HepG2 (cell line): ENCODE data around the gene ALKBH2. TPM values are rescaled to one million over a fixed set of nuclear protein-coding genes. Genes with fewer than 3 reads are reported as not detected.

ENCODE experiments used
- ATAC-seq: fragments of 200-7000 bp; cut with Tn5 transposase; 3 replicates; pipeline ENCODE4 v1.9.1; 2020; ENCODE audit warnings: mild to moderate bottlenecking, moderate library complexity
- BruUV-seq: library from RNA; stranded (reverse); fragments of 400-500 nt; replicated peaks from 2 replicates; lab custom pipeline; 2021; lab: Mats Ljungman, UMichigan
- CTCF ChIA-PET: fragments of 300-600 bp; formaldehyde crosslinking; extraction: SDS; loops from one replicate; lab custom pipeline; 2021; ENCODE audit warnings: low total read pairs, inconsistent platforms, low intra/inter-chr PET ratio; lab: Yijun Ruan, JAX
- POLR2A ChIA-PET: fragments of 350-600 bp; sonication (Branson Sonifier 250); formaldehyde crosslinking; loops from one replicate; lab custom pipeline; 2020; ENCODE audit warnings: antibody characterized with exemption, inconsistent platforms; lab: Yijun Ruan, JAX
- DNase-seq: peaks from one replicate; pipeline ENCODE4 v3.0.0-alpha.2; 2015; ENCODE audit warnings: low spot score
- FAIRE-seq: peaks from 3 replicates; lab custom pipeline; 2011; peaks lifted over from hg19 to GRCh38; lab: Jason Lieb, UNC
- H2AFZ ChIP-seq: one replicate; pipeline ENCODE4 v1.6.1; 2011; ENCODE audit warnings: low read length, inconsistent platforms
- H3K27ac ChIP-seq: fragments of 300-600 bp; 3 replicates; pipeline ENCODE4 v1.8.0; 2011; ENCODE audit warnings: mixed run types, mild to moderate bottlenecking, mixed read lengths, low read length, inconsistent platforms; ENCODE audit not compliant: insufficient read depth; ENCODE audit errors: extremely low read length
- H3K27me3 ChIP-seq, 2 experiments: fragments of 200-600 bp in 1 of 2; 2 replicates in 1 of 2; 3 replicates in 1 of 2; pipeline versions ENCODE4 v1.6.0 to v1.8.0; 2011; ENCODE audit warnings: low read length in 2 of 2, mild to moderate bottlenecking in 2 of 2, moderate library complexity in 2 of 2, inconsistent platforms in 1 of 2; ENCODE audit not compliant: insufficient read depth in 2 of 2, control insufficient read depth in 1 of 2
- H3K36me3 ChIP-seq, 2 experiments: fragments of 200-600 bp in 1 of 2; replicated peaks in 1 of 2; 2 replicates in 1 of 2; 3 replicates in 1 of 2; pipeline versions ENCODE4 v1.5.1 to v1.8.0; 2011; ENCODE audit warnings: low read length in 2 of 2, inconsistent platforms in 1 of 2; ENCODE audit not compliant: insufficient read depth in 2 of 2, control insufficient read depth in 1 of 2
- H3K4me1 ChIP-seq: 2 replicates; pipeline ENCODE4 v1.5.1; 2012; ENCODE audit warnings: low read length, inconsistent platforms; ENCODE audit not compliant: insufficient read depth
- H3K4me2 ChIP-seq: 2 replicates; pipeline ENCODE4 v1.6.0; 2011; ENCODE audit warnings: low read depth, low read length, inconsistent platforms
- H3K4me3 ChIP-seq, 3 experiments: fragments of 200-600 bp in 1 of 3; sonication (generic), shearing (Covaris generic) in 1 of 3; replicated peaks in 1 of 3; 2 replicates each; pipeline ENCODE4 v1.5.1; 2011 to 2016; ENCODE audit warnings: low read length in 3 of 3, inconsistent platforms in 2 of 3, low read depth in 2 of 3, mild to moderate bottlenecking in 2 of 3, control low read depth in 1 of 3, mixed read lengths in 1 of 3; ENCODE audit not compliant: insufficient read depth in 1 of 3
- H3K79me2 ChIP-seq: one replicate; pipeline ENCODE4 v1.6.1; 2011; ENCODE audit warnings: low read length, inconsistent platforms; ENCODE audit not compliant: insufficient read depth
- H3K9ac ChIP-seq: 2 replicates; pipeline ENCODE4 v1.6.0; 2011; ENCODE audit warnings: mild to moderate bottlenecking, low read depth, low read length, inconsistent platforms; ENCODE audit not compliant: insufficient read depth
- H3K9me3 ChIP-seq: 2 replicates; pipeline ENCODE4 v1.5.1; 2012; ENCODE audit warnings: mild to moderate bottlenecking, low read length
- H4K20me1 ChIP-seq: 2 replicates; pipeline ENCODE4 v1.6.0; 2011; ENCODE audit warnings: inconsistent platforms, mild to moderate bottlenecking, low read length, moderate library complexity; ENCODE audit not compliant: insufficient read depth
- AKAP8 ChIP-seq: sonication (generic); formaldehyde crosslinking; IDR thresholded peaks from 2 replicates; pipeline ENCODE4 v1.5.1; 2020; ENCODE audit warnings: mild to moderate bottlenecking, missing genetic modification reagents
- BRD4 ChIP-seq: sonication (generic); formaldehyde crosslinking; IDR thresholded peaks from 2 replicates; pipeline ENCODE4 v1.4.0; 2020; ENCODE audit warnings: missing genetic modification reagents
- CHD4 ChIP-seq: fragments of 200-600 bp; sonication (generic); IDR thresholded peaks from 2 replicates; pipeline ENCODE4 v1.7.0; 2017; ENCODE audit warnings: mild to moderate bottlenecking, low read length, borderline replicate concordance
- DRAP1 ChIP-seq: IDR thresholded peaks from 2 replicates; pipeline ENCODE4 v1.6.1; 2016; ENCODE audit warnings: missing genetic modification reagents, missing compliant biosample characterization
- GABPB1 ChIP-seq: IDR thresholded peaks from 2 replicates; pipeline ENCODE4 v1.6.1; 2016; ENCODE audit warnings: mild to moderate bottlenecking, missing genetic modification reagents, moderate library complexity, missing compliant biosample characterization
- HBP1 ChIP-seq: IDR thresholded peaks from 2 replicates; pipeline ENCODE4 v1.6.1; 2016; ENCODE audit warnings: low read depth, control low read depth
- IKZF4 ChIP-seq: sonication (generic); formaldehyde crosslinking; IDR thresholded peaks from 2 replicates; pipeline ENCODE4 v1.5.1; 2020; ENCODE audit warnings: borderline replicate concordance, mild to moderate bottlenecking, low read depth, missing genetic modification reagents; ENCODE audit errors: not compliant biosample characterization
- IRF2 ChIP-seq: IDR thresholded peaks from 2 replicates; pipeline ENCODE4 v1.6.1; 2018; ENCODE audit warnings: missing genetic modification reagents, missing compliant biosample characterization
- MBD4 ChIP-seq: IDR thresholded peaks from 2 replicates; pipeline ENCODE4 v1.6.1; 2012; ENCODE audit warnings: low read length, inconsistent platforms, borderline replicate concordance
- NCOR1 ChIP-seq: fragments of 200-600 bp; sonication (generic); IDR thresholded peaks from 2 replicates; pipeline ENCODE4 v1.7.0; 2017; ENCODE audit warnings: antibody characterized with exemption, low read length, borderline replicate concordance
- PHF8 ChIP-seq: sonication (generic); formaldehyde crosslinking; IDR thresholded peaks from 2 replicates; pipeline ENCODE4 v1.5.0; 2020; ENCODE audit warnings: missing genetic modification reagents
- PPARG ChIP-seq: conservative IDR thresholded peaks from 2 replicates; pipeline ENCODE4 v1.6.1; 2016; ENCODE audit warnings: missing biosample characterization, missing genetic modification reagents
- RARG ChIP-seq: sonication (generic); formaldehyde crosslinking; IDR thresholded peaks from 2 replicates; pipeline ENCODE4 v1.4.0; 2020; ENCODE audit warnings: low read depth, mild to moderate bottlenecking, missing genetic modification reagents
- RXRA ChIP-seq: sonication (generic); formaldehyde crosslinking; IDR thresholded peaks from 2 replicates; pipeline ENCODE4 v1.5.1; 2020; ENCODE audit warnings: missing genetic modification reagents
- THRA ChIP-seq: sonication (generic); formaldehyde crosslinking; IDR thresholded peaks from 2 replicates; pipeline ENCODE4 v1.4.0; 2020; ENCODE audit warnings: missing genetic modification reagents, borderline replicate concordance
- ZFX ChIP-seq: sonication (generic); formaldehyde crosslinking; IDR thresholded peaks from 2 replicates; pipeline ENCODE4 v1.4.0; 2020; ENCODE audit warnings: mild to moderate bottlenecking, low read depth, missing genetic modification reagents, moderate library complexity
- ZGPAT ChIP-seq: IDR thresholded peaks from 2 replicates; pipeline ENCODE4 v1.6.1; 2016; ENCODE audit warnings: mild to moderate bottlenecking
- ZNF547 ChIP-seq: sonication (generic); formaldehyde crosslinking; IDR thresholded peaks from 2 replicates; pipeline ENCODE4 v1.5.1; 2020; ENCODE audit warnings: mild to moderate bottlenecking, missing genetic modification reagents
- ZNF557 ChIP-seq: sonication (generic); formaldehyde crosslinking; IDR thresholded peaks from 2 replicates; pipeline ENCODE4 v1.4.0; 2020; ENCODE audit warnings: missing genetic modification reagents
- WGBS: methylation state at CpG from one replicate; pipeline ENCODE4 v1.1.6; 2017; ENCODE audit warnings: low lambda C conversion rate; 5-methylcytosine and 5-hydroxymethylcytosine counted together
- in situ Hi-C: cut with HindIII; loops from 2 replicates; pipeline ENCODE4 v1.10.0; 2017; ENCODE audit warnings: low pct_unique_long_range_greater_than_20kb; ENCODE audit not compliant: extremely low pct_ligation_motif_present
- intact Hi-C: fragments of 100-400 bp; cut with micrococcal nuclease; formaldehyde crosslinking; loops from one replicate; pipeline ENCODE4 v1.10.0; 2022; ENCODE audit not compliant: unreplicated experiment
- polyA plus RNA-seq, 8 experiments: library from polyadenylated mRNA; depleted of rRNA in 3 of 8; stranded (reverse) in 7 of 8; unstranded in 1 of 8; fragments of >200 nt; fragmentation: Illumina TruSeq in 4 of 8; extraction: Trizol in 4 of 8; gene quantifications; 2 replicates each; pipeline versions ENCODE4 v1.2.1 to v1.2.3, GENCODE V29; 2011 to 2016; ENCODE audit warnings: low read depth in 4 of 8, missing spikeins in 1 of 8, mixed read lengths in 1 of 8; ENCODE audit not compliant: insufficient read depth in 1 of 8
- total RNA-seq, 5 experiments: library from RNA; depleted of rRNA; stranded (reverse); fragments of >200 nt; fragmentation: Illumina TruSeq; extraction: Trizol; gene quantifications; 2 replicates each; pipeline ENCODE4 v1.2.3, GENCODE V29; 2016; ENCODE audit warnings: low read depth in 1 of 5

ALKBH2 gene
- total and polyA plus RNA-seq, 2 of the 13 experiments (the other 11 are each of a cell fraction or from before 2014, with no cell fraction given) = 21.0 to 40.5 TPM

- no TSS peak for BruUV-seq
- H3K79me2 ChIP-seq = no peaks in the 10 kb centered on the region
- no peak for TF ChIP-seq AKAP8 (CRISPR knock-in tag)
- TF ChIP-seq PHF8 (CRISPR knock-in tag) = no peak
- TF ChIP-seq RARG (CRISPR knock-in tag) = no peak
- no peak for TF ChIP-seq IKZF4 (CRISPR knock-in tag)
- TF ChIP-seq GABPB1 (CRISPR knock-in tag) = no peak
- no peak for TF ChIP-seq ZGPAT (CRISPR knock-in tag)
- TF ChIP-seq ZNF547 (CRISPR knock-in tag) = no peak
- TF ChIP-seq NCOR1 = no peak
- no peak for TF ChIP-seq CHD4
- no peak for TF ChIP-seq THRA
- no peak for TF ChIP-seq ZFX (CRISPR knock-in tag)
- no peak for TF ChIP-seq BRD4 (CRISPR knock-in tag)
- no peak for TF ChIP-seq IRF2
- TF ChIP-seq RXRA (CRISPR knock-in tag) = no peak
- no peak for TF ChIP-seq HBP1 (CRISPR knock-in tag)
- no peak for TF ChIP-seq PPARG (CRISPR knock-in tag)
- TF ChIP-seq DRAP1 (CRISPR knock-in tag) = no peak
- no peak for TF ChIP-seq ZNF557 (CRISPR knock-in tag)
- no peak for TF ChIP-seq MBD4
- TF ChIP-seq, all 625 proteins: peak for 0
- ATAC-seq = no peak
- Histone ChIP-seq H3K27ac (no peak overlapping the region), H3K27me3 (no peaks in the 10 kb centered on the region), H3K36me3 (no peaks in the 10 kb centered on the region), H3K9me3 (no peaks in the 10 kb centered on the region), H3K4me3 (no peak overlapping the region), H3K4me2 (no peak overlapping the region), H2AFZ (no peak overlapping the region), H3K4me1 (no peaks in the 10 kb centered on the region), H3K9ac (no peak overlapping the region), H4K20me1 (no peaks in the 10 kb centered on the region)
- 91% methylated on average over 19 of the region's 24 CpGs for WGBS
- FAIRE-seq = no peak
- POLR2A ChIA-PET = interaction anchor here (0.6 to 1.2 kb wide), 2 partner anchors 23 to 65 kb away, joined by 3 read pairs; no protein-coding TSS in a partner anchor
- intact Hi-C loops = no loop called here
- CTCF ChIA-PET = no interaction called here
- DNase-seq = no peak
- in situ Hi-C loops = loop anchor here (10.0 kb wide), 2 partner anchors 113 to 253 kb away; no protein-coding TSS in a partner anchor
Observed at GRCh38 chr12:109131154-109132050, 38.1 kb upstream of the ALKBH2 start.
